GM12874 (cell line): ENCODE results near the gene P2RX7.

Experiments used
- TF ChIP-seq, protein P1 (sequence below): IDR thresholded peaks from 2 replicates; pipeline ENCODE4 v1.5.1; 2011; ENCODE audit warnings: low read depth, mild to moderate bottlenecking, control low read depth, low read length, moderate library complexity; ENCODE audit not compliant: insufficient read depth

Gene P2RX7

DNA sequence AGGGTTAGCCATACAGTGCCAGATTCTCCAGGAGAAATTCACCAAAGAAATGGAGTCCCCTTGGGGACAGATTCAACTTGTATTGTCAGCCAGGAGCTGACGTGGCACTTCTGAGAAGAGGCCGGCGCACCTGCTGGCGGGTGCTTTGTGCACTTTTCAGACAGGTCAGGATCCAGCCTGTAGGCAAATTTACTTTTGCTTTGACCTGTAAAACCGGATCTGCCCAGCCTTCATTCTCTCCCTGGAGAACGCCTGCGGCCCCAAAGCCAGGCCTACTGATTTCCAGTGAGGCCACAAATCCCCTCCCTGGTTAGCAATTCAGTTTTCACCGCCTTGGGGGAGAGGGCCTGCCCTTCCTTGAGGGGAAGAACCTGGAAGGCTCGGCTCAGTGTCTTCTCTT, 94.6 kb downstream of the P2RX7 start:
- TF ChIP-seq, protein P1, sequence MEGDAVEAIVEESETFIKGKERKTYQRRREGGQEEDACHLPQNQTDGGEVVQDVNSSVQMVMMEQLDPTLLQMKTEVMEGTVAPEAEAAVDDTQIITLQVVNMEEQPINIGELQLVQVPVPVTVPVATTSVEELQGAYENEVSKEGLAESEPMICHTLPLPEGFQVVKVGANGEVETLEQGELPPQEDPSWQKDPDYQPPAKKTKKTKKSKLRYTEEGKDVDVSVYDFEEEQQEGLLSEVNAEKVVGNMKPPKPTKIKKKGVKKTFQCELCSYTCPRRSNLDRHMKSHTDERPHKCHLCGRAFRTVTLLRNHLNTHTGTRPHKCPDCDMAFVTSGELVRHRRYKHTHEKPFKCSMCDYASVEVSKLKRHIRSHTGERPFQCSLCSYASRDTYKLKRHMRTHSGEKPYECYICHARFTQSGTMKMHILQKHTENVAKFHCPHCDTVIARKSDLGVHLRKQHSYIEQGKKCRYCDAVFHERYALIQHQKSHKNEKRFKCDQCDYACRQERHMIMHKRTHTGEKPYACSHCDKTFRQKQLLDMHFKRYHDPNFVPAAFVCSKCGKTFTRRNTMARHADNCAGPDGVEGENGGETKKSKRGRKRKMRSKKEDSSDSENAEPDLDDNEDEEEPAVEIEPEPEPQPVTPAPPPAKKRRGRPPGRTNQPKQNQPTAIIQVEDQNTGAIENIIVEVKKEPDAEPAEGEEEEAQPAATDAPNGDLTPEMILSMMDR: no peak

DNA sequence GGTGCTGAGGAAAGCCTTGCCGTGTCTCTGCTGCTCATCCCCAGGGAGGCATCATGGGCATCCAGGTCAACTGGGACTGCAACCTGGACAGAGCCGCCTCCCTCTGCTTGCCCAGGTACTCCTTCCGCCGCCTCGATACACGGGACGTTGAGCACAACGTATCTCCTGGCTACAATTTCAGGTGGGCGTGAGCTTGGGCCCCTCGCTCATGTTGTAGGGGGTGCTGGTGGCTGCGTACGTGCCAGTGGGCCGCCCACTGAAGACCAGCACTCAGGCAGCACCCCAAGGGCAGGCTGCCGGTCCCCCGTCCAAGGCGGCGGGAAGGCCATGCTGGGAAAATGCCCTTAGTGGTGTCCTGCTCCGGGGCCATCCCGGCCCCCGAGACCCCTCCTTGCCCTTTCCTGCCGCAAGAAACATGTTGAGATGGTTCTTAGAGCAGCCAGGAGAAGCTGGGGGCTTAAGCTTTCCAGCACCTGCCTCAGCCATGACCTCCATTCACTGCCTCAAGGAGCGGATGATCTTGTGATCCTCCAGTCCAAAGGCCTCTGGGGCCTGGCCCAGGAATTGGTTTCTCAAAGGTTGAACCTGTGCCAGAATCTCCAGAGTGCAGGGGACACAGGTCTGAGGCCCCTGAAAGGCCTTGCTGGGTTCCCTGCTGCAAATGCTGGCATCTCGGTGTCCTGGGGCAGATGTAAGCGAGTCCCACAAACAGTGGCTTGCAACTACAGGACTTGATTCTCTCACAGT, 96.4 kb downstream of the P2RX7 start:
- TF ChIP-seq, protein P1: no peak

DNA sequence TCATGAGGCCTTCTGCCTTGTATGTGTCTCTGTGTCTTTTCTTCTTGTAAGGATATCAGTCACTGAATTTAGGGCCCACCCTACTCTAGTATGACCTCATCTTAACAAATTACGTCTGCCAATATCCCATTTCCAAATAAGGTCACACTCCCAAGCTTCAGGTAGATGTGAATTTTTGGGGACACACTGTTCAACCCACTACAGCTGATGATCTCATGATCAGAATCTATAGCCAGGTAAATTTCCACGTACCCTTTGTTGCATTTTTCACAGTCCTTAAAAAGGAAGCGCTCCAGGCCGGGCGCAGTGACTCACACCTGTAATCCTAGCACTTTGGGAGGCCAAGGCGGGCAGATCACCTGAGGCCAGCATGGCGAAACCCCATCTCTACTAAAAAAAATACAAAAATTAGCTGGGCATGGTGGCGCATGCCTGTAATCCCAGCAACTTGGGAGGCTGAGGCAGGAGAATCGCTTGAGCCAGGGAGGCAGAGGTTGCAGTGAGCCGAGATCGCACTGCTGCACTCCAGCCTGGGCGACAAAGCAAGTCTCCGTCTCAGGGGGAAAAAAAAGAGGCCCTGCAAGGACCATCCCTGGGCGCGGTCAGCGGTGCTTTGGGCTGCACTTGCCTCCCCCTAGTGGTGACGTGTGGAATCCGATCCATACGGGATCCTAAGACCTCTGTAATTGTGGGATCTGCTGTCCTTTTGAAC, 97.3 kb downstream of the P2RX7 start:
- TF ChIP-seq, protein P1: peak; percentile 86

DNA sequence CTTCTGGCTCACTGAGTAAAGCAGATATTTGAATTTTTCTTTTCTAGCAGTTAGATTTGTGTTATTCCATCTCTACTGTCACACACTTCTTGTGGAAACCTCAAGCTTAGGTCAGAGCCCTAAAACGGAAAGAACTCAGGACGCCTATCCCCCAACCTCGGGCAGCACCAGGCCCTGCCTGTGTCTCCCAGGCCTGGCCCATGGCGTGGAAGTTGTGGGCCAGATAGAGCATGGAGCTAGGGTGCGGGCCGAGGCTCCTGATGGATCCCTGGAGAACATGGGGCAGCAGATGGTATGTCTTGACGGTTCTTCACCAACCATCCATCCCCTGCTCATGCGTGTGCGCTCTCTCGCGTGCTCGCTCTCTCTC, 97.8 kb downstream of the P2RX7 start:
- TF ChIP-seq, protein P1: no peak

DNA sequence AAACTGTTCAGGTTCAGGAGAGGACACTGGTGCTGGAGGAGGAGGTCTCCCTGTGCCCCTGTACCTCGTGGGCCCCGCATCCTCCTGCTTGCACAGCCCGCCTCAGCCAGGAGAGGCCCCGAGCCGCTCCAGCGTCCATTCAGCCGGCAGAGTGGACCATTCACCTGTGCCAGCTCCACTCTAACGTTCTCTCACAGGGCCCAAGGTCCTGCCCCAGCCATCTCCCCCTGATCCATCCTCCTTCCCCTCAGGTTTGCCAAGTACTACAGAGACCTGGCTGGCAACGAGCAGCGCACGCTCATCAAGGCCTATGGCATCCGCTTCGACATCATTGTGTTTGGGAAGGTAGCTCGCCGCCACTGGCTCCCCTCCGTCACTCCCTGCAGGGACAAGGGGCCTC, 99.5 kb downstream of the P2RX7 start:
- TF ChIP-seq, protein P1: no peak

DNA sequence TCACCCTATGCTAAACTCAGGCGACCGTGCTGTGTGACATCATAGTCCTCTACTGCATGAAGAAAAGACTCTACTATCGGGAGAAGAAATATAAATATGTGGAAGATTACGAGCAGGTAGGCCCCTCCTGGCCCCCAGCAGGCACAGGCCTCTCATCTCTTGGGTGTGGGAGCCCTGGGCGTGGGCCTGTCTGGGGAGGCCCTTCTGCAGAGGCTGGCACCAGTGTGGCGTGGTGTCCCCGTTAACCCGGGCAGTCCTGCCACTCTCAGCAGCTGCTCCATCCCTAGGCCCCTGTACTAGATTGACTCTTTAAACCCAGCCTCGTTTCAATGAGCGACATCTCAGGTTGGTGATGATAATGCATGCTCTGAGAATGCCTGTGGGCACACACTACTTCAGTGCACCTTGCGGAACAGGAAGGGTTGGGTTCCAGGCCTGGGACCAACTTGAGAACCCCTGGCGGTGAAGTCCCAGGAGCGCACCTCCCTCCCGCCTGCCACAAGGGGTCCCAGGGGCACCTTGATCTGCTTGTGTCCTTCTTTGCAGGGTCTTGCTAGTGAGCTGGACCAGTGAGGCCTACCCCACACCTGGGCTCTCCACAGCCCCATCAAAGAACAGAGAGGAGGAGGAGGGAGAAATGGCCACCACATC, 100.4 kb downstream of the P2RX7 start:
- TF ChIP-seq, protein P1: no peak

DNA sequence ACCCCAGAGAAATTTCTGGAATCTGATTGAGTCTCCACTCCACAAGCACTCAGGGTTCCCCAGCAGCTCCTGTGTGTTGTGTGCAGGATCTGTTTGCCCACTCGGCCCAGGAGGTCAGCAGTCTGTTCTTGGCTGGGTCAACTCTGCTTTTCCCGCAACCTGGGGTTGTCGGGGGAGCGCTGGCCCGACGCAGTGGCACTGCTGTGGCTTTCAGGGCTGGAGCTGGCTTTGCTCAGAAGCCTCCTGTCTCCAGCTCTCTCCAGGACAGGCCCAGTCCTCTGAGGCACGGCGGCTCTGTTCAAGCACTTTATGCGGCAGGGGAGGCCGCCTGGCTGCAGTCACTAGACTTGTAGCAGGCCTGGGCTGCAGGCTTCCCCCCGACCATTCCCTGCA, 100.9 kb downstream of the P2RX7 start:
- TF ChIP-seq, protein P1: no peak
